Activated naive CD8-positive, alpha-beta T cell treated with anti-CD3 and anti-CD28 coated beads, Interleukin-2, amount 50 U/mL, for 24 hours (primary cell): ENCODE data around the gene TMEM229A.
A peak's percentile ranks its signal among the peaks of the same experiment; 100 is the strongest.
"Not testable (repeated sequence)": the region's sequence is repeated elsewhere in the genome, so short reads cannot be mapped to it uniquely, and the experiment has no call there.

Experiments used
- ATAC-seq: fragments of 150-1000 bp; cut with Tn5 transposase; one replicate; pipeline ENCODE4 v1.10.0; 2021
- DNase-seq: peaks from one replicate; pipeline ENCODE4 v3.0.0; 2021
- H3K27ac Mint-ChIP-seq: one replicate; pipeline ENCODE4 v1.8.0; 2021; ENCODE audit warnings: mild to moderate bottlenecking, mixed read lengths
- H3K27me3 Mint-ChIP-seq: one replicate; pipeline ENCODE4 v1.8.0; 2021; ENCODE audit warnings: mixed read lengths
- H3K36me3 Mint-ChIP-seq: one replicate; pipeline ENCODE4 v1.8.0; 2021; ENCODE audit warnings: low read depth, mixed read lengths
- H3K4me1 Mint-ChIP-seq: one replicate; pipeline ENCODE4 v1.8.0; 2021; ENCODE audit warnings: mixed read lengths
- H3K4me3 Mint-ChIP-seq: one replicate; pipeline ENCODE4 v1.8.0; 2021; ENCODE audit warnings: mild to moderate bottlenecking, moderate library complexity, mixed read lengths
- H3K9me3 Mint-ChIP-seq: one replicate; pipeline ENCODE4 v1.8.0; 2021; ENCODE audit warnings: mixed read lengths

Gene TMEM229A

DNA sequence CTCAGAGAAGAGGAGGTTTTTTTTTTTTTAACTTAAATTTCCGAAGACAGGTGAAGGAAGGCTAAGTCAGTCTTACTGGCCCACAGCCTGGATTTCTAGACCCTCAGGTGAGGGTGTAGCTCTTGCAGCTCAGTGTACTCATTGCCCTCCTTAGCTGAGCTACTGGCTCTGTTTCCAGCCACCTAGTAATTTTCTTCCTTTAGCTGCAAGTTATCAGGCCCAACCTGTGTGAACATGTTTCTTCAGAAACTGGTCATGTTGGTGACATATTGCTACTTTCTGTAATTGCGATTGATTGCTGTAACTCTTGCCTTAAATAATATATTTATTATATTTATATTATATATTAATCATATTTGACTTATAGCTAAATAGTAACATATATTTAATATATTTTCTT lies 10.0 kb upstream of the TMEM229A start:
- Mint-ChIP-seq H3K27ac (no peak overlapping the region), H3K27me3 (no peaks in the 10 kb centered on the region), H3K4me3 (no peak overlapping the region), H3K4me1 (no peaks in the 10 kb centered on the region), H3K36me3 (no peaks in the 10 kb centered on the region), H3K9me3 (no peaks in the 10 kb centered on the region)
- ATAC-seq (no peak), DNase-seq (no peak)

DNA sequence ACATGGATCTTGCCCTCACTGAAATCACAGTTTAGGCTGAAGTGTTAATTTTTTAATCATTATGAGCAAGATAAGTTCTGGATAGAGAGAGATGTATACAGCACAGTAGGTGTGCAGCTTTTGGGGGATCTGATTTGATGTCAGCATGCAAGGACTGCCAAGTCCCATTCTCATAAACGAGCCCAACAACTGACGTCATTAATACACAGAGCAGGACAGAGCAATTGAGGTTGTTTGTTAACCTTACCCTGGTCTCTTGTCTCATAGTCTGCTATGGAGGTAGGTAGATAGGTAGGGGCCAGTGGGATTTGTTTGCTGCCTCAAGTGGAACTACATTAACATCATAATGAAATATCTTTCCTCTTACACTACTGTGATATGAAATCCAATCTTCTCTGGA lies 8.6 kb upstream of the TMEM229A start:
- no peak for DNase-seq
- no peak overlapping the region for H3K4me3 Mint-ChIP-seq
- H3K36me3 Mint-ChIP-seq, result no peaks in the 10 kb centered on the region
- H3K27ac Mint-ChIP-seq, result no peak overlapping the region
- no peaks in the 10 kb centered on the region for H3K9me3 Mint-ChIP-seq
- ATAC-seq, result no peak
- peaks cover 3% of the 10 kb centered on the region for H3K27me3 Mint-ChIP-seq
- H3K4me1 Mint-ChIP-seq, result no peaks in the 10 kb centered on the region

DNA sequence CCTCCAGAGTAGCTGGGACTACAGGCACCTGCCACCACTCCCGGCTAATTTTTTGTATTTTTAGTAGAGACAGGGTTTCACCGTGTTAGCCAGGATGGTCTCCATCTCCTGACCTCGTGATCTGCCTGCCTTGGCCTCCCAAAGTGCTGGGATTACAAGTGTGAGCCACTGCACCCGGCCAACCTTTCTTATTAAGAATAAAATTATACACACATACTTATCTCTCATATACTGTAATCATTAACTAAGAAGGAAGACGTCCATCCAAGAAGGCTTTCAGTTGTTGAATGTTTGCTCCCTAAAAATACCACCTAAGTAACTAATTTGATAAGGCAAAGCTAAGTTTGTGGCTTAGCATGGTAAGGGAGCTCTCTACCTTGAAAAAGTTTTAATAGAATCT lies 5.0 kb upstream of the TMEM229A start:
- not testable (repeated sequence) for DNase-seq, H3K4me1 Mint-ChIP-seq, H3K27ac Mint-ChIP-seq, ATAC-seq, H3K9me3 Mint-ChIP-seq, H3K36me3 Mint-ChIP-seq, H3K4me3 Mint-ChIP-seq
- H3K27me3 Mint-ChIP-seq, result peaks cover 25% of the 10 kb centered on the region

DNA sequence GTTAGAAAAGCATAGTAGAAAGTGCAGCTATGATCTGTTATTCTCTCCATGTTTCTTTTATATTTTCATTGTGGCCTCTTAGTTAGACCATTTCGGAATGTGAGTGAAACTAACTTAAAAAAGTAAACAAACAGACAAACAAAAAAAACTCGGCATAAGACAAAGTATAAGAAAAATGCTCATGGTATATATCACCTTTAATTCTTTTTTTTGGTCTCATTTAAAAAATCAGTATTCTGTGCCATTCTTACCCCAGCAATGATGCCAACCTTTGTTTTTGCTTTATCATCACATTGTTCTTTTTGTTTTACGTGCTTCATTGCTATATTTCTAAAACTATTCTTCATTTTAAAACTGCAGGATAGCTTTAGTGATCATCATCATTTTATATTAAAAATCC lies 2.8 kb upstream of the TMEM229A start:
- Mint-ChIP-seq H3K4me3 (no peak overlapping the region), H3K27ac (no peak overlapping the region), H3K4me1 (peaks cover 6% of the 10 kb centered on the region), H3K9me3 (no peaks in the 10 kb centered on the region), H3K36me3 (no peaks in the 10 kb centered on the region), H3K27me3 (peaks cover 40% of the 10 kb centered on the region)
- DNase-seq, result no peak
- no peak for ATAC-seq

DNA sequence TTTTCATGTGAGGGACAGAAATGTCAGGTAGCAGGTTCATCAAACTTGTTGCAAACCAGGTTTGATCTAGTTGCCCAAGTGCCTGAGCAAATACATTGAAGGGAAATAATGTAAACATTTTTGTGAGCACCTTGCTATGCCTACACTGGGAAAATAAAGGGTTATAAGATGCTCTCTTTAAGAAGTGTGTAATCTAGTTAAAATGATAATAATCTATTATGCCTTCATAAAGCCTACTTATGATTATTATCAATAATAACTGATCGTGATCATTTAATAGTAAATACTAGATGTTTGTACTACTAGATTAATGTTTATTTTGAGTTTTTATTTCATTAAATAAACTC lies 1.9 kb upstream of the TMEM229A start:
- Mint-ChIP-seq H3K36me3 (no peaks in the 10 kb centered on the region), H3K9me3 (no peaks in the 10 kb centered on the region), H3K4me1 (peaks cover 6% of the 10 kb centered on the region), H3K27ac (no peak overlapping the region), H3K27me3 (peaks cover 40% of the 10 kb centered on the region), H3K4me3 (no peak overlapping the region)
- DNase-seq (no peak), ATAC-seq (no peak)

DNA sequence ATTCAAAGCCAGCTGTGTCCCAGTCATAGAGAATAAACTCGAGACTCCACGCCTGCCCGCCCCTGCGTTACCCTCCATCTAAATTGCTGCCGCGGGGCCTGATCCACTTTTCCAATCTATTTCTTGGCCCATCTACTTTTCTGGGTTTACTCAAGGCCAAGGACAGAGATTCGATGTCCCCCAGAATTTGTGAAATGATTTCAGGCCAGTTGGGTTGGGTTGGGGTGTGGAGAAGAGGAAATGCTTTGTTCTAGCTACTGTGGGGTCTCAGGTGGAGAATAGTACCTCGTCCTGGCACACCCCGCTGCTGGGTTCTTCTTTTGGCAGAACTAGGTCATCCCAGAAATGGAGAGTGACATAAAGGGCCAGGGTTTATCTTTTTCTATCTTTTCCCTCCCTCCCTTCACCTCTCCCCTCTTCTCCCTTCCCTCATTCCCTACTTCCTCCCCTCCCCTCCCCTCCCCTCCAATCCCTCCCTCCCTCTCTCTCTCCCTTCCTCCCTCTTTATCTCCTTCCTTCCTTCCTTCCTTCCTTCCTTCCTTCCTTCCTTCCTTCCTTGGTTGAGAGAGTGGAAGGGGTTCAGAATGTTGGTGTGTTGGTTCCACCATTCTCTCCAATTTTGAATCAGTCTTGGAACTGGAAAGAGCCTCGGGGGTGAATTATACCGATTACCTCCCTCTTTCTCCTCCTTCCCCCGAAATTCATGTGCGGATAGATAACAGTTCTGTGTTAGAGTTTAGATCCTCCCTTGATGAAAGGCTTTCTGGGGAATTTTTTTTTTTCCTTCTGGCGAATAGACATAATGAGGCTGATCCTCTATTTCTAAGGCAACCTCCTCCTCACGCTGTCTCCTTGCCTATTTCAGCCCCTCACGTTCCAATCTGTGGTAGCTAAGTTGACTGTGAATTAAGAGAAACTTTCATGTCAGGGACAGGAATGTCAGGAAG lies 1.2 kb upstream of the TMEM229A start:
- peaks cover 43% of the 10 kb centered on the region for H3K27me3 Mint-ChIP-seq
- no peak overlapping the region for H3K27ac Mint-ChIP-seq
- H3K4me1 Mint-ChIP-seq, result peaks cover 6% of the 10 kb centered on the region
- no peaks in the 10 kb centered on the region for H3K9me3 Mint-ChIP-seq
- H3K4me3 Mint-ChIP-seq, result no peak overlapping the region
- no peak for DNase-seq
- no peaks in the 10 kb centered on the region for H3K36me3 Mint-ChIP-seq
- ATAC-seq, result no peak

DNA sequence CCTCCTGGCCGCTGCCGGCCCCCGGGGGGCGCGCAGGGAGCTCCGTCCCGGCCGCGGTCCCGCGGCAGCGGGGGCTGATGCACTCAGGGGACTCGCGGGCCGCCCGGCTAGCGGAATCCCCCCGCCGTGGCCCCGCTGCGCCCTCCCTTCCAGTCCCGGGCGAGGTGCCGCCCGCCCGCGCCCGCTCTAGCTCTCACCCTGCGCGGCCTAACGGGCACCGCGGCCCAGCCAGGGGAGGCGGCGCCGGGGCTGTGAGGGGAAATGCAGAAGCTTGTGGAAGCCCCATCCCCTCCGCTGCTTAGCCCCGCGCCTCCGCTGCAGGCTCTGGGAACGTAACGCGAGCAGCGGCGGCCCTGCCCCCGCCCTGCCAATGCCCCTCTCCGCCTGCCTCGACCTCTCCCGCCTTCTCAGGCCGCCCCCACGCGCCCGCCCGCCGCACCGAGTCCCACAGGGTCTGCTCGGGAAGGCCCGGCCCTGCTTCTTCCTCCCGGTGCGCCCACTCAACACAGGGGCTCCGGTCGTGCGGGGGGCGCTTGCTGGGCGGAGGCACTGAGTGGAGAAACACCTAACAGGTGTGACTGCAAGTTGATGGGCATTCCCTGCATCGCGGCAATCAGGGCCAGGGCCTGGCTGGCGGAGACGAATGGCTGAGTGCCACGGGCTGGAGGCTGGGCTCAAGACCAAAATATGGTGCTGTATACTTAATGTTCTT lies 384 bp upstream of the TMEM229A start:
- no peaks in the 10 kb centered on the region for H3K9me3 Mint-ChIP-seq
- H3K4me1 Mint-ChIP-seq, result peaks cover 6% of the 10 kb centered on the region
- ATAC-seq (no peak), DNase-seq (peak; percentile 2)
- H3K27ac Mint-ChIP-seq, result no peak overlapping the region
- no peaks in the 10 kb centered on the region for H3K36me3 Mint-ChIP-seq
- H3K27me3 Mint-ChIP-seq, result peaks cover 43% of the 10 kb centered on the region
- no peak overlapping the region for H3K4me3 Mint-ChIP-seq

DNA sequence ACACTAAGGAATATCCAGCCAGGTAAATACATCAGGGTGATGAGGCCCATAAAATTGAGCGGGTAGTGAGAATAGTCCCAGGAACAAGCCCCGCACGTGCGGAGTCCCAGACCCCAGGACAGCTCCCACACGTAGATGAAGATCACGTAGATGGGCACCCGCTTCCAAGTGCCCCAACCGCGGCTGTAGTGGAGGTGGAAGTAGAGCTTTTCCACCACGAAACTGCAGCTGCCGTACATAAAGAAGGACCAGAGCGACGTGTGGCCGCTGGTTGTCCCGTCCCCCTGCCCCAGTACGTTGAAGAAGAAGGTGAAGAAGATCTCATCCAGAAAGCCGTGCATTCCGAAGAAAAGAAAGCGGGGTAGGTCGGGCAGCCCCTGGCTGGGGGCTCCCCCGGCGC lies 948 bp downstream of the TMEM229A start:
- Mint-ChIP-seq H3K36me3 (no peaks in the 10 kb centered on the region), H3K27me3 (peaks cover 41% of the 10 kb centered on the region)
- DNase-seq, result no peak

DNA sequence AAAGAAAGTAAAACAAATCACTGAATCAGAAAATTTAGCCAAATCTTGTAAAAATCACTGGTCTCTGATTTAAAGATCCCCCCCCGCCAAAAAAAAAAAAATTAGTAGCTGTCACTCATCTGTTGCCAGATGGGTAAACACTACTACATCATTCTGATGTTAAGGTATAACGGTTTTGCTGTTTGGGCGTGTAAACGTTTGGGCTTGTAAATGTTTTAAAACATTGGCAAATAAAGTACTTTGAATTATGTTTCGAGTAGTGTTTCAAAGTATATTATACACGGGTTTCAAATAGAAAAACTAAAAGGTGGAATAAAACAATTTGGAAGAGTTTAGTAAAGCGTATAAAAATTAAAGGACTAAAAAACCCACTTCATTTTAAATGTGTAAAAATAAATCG lies 1.5 kb downstream of the TMEM229A start:
- Mint-ChIP-seq H3K27ac (no peak overlapping the region), H3K4me1 (peaks cover 6% of the 10 kb centered on the region), H3K27me3 (peaks cover 40% of the 10 kb centered on the region), H3K4me3 (no peak overlapping the region), H3K9me3 (no peaks in the 10 kb centered on the region), H3K36me3 (no peaks in the 10 kb centered on the region)
- ATAC-seq (no peak), DNase-seq (no peak)

More for the DNA sequence above, 948 bp downstream of the TMEM229A start:
- H3K9me3 Mint-ChIP-seq, result no peaks in the 10 kb centered on the region
- ATAC-seq, result no peak
- H3K27ac Mint-ChIP-seq, result no peak overlapping the region
- H3K4me1 Mint-ChIP-seq, result peaks cover 6% of the 10 kb centered on the region
- peak overlapping the region; percentile 46 for H3K4me3 Mint-ChIP-seq

DNA sequence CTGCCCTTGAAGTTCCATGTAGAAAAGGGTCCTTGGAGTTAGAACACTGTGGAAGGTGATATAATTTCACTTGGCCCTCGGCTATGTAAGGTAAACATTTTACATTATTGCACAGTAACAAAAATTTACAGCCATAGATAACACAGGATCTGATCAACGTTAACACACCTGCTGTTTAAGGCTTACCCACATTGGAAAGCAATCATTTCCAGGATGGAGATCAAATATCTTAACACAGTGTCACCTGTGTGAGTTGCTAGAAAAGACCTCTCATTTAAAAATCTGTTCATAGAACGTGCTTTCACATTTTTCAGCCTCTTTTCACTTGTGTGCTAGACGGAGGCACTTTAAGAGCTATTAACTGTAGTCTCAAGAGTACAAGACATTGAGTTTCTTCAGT lies 1.9 kb downstream of the TMEM229A start:
- Mint-ChIP-seq H3K4me1 (peaks cover 6% of the 10 kb centered on the region), H3K4me3 (no peak overlapping the region), H3K27ac (no peak overlapping the region), H3K27me3 (peaks cover 37% of the 10 kb centered on the region), H3K9me3 (no peaks in the 10 kb centered on the region), H3K36me3 (no peaks in the 10 kb centered on the region)
- DNase-seq, result no peak
- ATAC-seq, result no peak

DNA sequence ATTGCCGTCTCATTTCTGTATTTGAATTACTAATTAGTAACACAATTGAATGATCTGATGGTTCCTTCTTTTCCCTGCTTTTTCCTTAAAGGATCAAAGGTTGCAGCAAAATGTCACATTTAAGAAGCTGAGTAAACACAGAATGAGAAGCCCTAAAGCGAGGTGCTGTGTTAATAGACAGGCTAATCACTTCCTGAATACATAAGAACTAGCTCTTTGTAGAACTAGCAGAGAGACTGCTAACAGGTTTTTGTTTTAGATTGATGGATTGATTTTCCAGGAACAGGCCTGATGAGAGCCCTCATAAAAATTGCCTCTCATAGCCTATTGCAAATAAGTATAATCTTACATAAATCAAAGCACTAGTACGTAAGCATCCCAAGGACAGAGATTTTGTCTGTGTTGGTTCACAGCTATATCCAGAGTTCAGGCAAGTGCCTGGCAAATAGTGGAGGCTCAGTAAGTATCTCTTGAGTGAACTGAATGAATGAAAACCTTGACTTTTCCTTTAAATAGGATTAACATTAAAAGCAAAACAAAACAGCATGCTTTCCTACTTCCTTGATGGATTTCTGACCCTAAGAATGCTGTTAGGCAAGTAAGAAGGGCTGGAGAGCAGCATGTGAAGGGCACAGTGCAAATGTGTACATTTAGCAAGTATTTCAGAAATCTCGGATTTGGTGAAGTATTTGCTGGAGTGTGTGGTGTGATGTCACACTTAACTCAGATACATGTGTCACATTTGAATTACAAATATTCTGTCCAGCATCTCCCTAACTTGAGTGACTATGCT lies 3.3 kb downstream of the TMEM229A start:
- ATAC-seq (no peak), DNase-seq (no peak)
- H3K4me3 Mint-ChIP-seq, result no peak overlapping the region
- H3K9me3 Mint-ChIP-seq, result no peaks in the 10 kb centered on the region
- peaks cover 6% of the 10 kb centered on the region for H3K4me1 Mint-ChIP-seq
- H3K27ac Mint-ChIP-seq, result no peak overlapping the region
- peaks cover 31% of the 10 kb centered on the region for H3K27me3 Mint-ChIP-seq
- H3K36me3 Mint-ChIP-seq, result no peaks in the 10 kb centered on the region

DNA sequence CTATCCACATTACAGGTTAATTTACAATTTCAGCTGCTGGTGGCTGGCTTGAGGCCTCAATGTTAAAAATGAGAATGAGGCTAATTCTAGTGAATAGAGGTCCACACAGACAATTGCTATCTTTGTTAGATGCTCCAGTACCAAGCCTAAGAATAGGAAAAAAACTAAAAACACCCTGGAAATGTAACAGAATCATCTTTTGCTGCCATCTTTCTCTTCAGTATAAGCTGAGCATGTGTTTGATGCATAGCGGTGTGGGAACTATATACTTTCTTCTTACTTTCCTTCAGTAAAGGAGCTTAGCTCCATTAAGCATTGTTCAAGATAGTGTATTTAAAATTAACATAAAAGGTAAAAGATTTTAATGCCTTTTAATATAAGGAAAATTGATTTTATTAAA lies 5.6 kb downstream of the TMEM229A start:
- no peak overlapping the region for H3K4me3 Mint-ChIP-seq
- no peak overlapping the region for H3K27ac Mint-ChIP-seq
- peaks cover 4% of the 10 kb centered on the region for H3K9me3 Mint-ChIP-seq
- DNase-seq, result no peak
- no peaks in the 10 kb centered on the region for H3K36me3 Mint-ChIP-seq
- ATAC-seq, result no peak
- peaks cover 6% of the 10 kb centered on the region for H3K4me1 Mint-ChIP-seq
- peaks cover 16% of the 10 kb centered on the region for H3K27me3 Mint-ChIP-seq

DNA sequence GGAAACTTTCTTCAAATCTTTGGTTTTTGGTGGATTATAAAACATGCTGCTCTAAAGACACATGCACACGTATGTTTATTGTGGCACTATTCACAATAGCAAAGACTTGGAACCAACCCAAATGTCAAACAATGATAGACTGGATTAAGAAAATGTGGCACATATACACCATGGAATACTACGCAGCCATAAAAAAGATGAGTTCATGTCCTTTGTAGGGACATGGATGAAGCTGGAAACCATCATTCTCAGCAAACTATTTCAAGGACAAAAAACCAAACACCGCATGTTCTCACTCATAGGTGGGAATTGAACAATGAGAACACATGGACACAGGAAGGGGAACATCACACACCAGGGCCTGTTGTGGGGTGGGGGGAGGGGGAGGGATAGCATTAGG lies 8.5 kb downstream of the TMEM229A start:
- not testable (repeated sequence) for H3K36me3 Mint-ChIP-seq, ATAC-seq, H3K4me1 Mint-ChIP-seq, H3K4me3 Mint-ChIP-seq, DNase-seq, H3K27me3 Mint-ChIP-seq, H3K27ac Mint-ChIP-seq, H3K9me3 Mint-ChIP-seq

DNA sequence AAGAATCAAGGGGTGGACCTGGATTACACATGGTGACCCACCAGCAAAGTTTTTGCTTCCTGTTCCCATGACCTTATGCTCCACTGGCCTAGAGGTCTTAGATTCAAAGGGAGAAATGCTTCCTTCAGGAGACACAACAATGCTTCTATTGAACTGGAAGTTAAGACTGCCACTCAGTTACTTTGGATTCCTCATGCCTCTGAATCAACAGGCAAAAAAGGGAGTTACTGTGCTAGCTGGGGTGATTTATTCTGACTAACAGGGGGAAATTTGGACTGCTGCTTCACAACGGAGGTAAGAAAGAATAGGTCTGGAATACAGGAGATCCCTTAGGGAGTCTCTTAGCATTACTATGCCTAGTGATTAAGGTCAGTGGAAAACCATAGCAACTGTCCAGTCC lies 10.3 kb downstream of the TMEM229A start:
- Mint-ChIP-seq H3K4me3 (no peak overlapping the region), H3K4me1 (no peaks in the 10 kb centered on the region), H3K9me3 (peaks cover 7% of the 10 kb centered on the region), H3K27ac (no peak overlapping the region), H3K36me3 (no peaks in the 10 kb centered on the region), H3K27me3 (no peaks in the 10 kb centered on the region)
- no peak for DNase-seq
- no peak for ATAC-seq

DNA sequence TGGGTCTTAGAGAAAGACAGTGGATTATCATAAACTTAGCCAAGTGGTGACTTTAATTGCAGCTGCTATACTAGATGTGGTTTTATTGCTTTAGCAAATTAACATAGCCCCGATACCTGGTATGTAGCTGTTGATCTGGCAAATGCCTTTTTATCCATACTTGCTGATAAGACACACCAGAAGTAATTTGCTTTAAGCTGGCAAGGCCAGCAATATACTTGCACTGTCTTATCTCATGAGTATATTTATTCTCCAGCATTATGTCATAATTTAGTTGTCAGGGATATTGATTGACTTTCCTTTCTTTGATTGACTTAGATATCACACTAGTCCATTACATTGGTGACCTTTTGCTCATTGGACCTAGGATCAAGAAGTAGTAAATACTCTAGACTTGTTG lies 12.8 kb downstream of the TMEM229A start:
- Mint-ChIP-seq H3K4me1 (no peaks in the 10 kb centered on the region), H3K27ac (no peak overlapping the region), H3K27me3 (no peaks in the 10 kb centered on the region), H3K36me3 (no peaks in the 10 kb centered on the region), H3K9me3 (peaks cover 7% of the 10 kb centered on the region), H3K4me3 (no peak overlapping the region)
- DNase-seq, result no peak
- no peak for ATAC-seq
